ENCODE measurements around the gene DAAM2.

GRCh38 chr6:39876826-39877225 is 84.7 kb downstream of the DAAM2 start:
- TF ChIP-seq CTCF (IDR thresholded peaks at IDR 0.05) (no peak), POLR2AphosphoS5 (IDR thresholded peaks at IDR 0.05) (no peak), POLR2A (IDR thresholded peaks at IDR 0.05) (no peak), EP300 (IDR thresholded peaks at IDR 0.05; ENCODE audit: low read depth) (no peak)
